K562 (cell line): ENCODE measurements around the gene SYNJ2. TPM values are rescaled to one million over a fixed set of nuclear protein-coding genes. Genes with fewer than 3 reads are reported as not detected.

Experiments used
- CTBP1 ChIP-seq: fragments of 450-650 bp; IDR thresholded peaks from 2 replicates; pipeline ENCODE4 v1.6.1; 2016; ENCODE audit warnings: borderline replicate concordance
- CTCF ChIP-seq, 3 experiments: IDR thresholded peaks in 2 of 3; conservative IDR thresholded peaks in 1 of 3; 2 replicates each; pipeline ENCODE4 v1.5.1; 2011 to 2012; ENCODE audit warnings: low read length in 3 of 3, mild to moderate bottlenecking in 3 of 3, control low read depth in 2 of 3, improper control_type of control experiment in 1 of 3, inconsistent platforms in 1 of 3, low read depth in 1 of 3, mixed read lengths in 1 of 3, moderate library complexity in 1 of 3; ENCODE audit not compliant: insufficient read depth in 2 of 3
- ZBTB33 ChIP-seq: sonication (generic); formaldehyde crosslinking; IDR thresholded peaks from 2 replicates; pipeline ENCODE4 v1.8.1; 2023; ENCODE audit warnings: mild to moderate bottlenecking, missing genetic modification reagents
- polyA plus RNA-seq, 8 experiments: library from polyadenylated mRNA; depleted of rRNA in 4 of 8; stranded (reverse) in 5 of 8; unstranded in 3 of 8; fragments of >200 nt; fragmentation: Nextera tagmentation in 2 of 8; fragmentation: Illumina TruSeq in 1 of 8; extraction: Ambion mirVana in 2 of 8; extraction: Trizol in 1 of 8; gene quantifications; 2 replicates each; pipeline versions ENCODE4 v1.2.1 to v1.2.3, GENCODE V29; 2011 to 2014; ENCODE audit warnings: inconsistent platforms in 1 of 8, missing spikeins in 1 of 8
- total RNA-seq, 7 experiments: library from RNA; depleted of rRNA in 6 of 7; stranded (reverse); fragments of >200 nt in 6 of 7; fragmentation: Illumina TruSeq in 2 of 7; extraction: Trizol in 2 of 7; gene quantifications; 2 replicates each; pipeline versions ENCODE4 v1.2.1 to v1.2.3, GENCODE V29; 2011 to 2021; ENCODE audit warnings: low replicate concordance in 1 of 7

Gene SYNJ2
- total and polyA plus RNA-seq, 9 of the 15 experiments (the other 6 are each of a cell fraction or from before 2014, with no cell fraction given): 3.0 to 27.7 (median 17.8) TPM

- peak; percentile 13 to 25 (median 17); a peak in 2 of 6 replicates for TF ChIP-seq CTCF (IDR thresholded peaks at IDR 0.05 in 2 of 3, conservative IDR thresholded peaks at IDR 0.05 in 1 of 3; ENCODE audit: insufficient read depth in 2 of 3, low read depth in 1 of 3, low read length in 3 of 3)
- peak; percentile 70 for TF ChIP-seq ZBTB33 (CRISPR knock-in tag)
- TF ChIP-seq CTBP1: 0 out of 2 replicates have a peak, but pooled peaks have one; percentile 16
Measured at GRCh38 chr6:157989541-157990289, 8.1 kb downstream of the SYNJ2 start (continued).
